HG02571 (cell line): ENCODE results near the gene TNC.

ENCODE experiments used
- ATAC-seq: cut with Tn5 transposase; IDR thresholded peaks from one replicate; pipeline ENCODE4 v1.9.1; 2021; ENCODE audit warnings: mild to moderate bottlenecking, moderate library complexity; ENCODE audit not compliant: unreplicated experiment

TNC gene

GRCh38 chr9:115058175-115058574, 59.8 kb downstream of the TNC start:
- no peak for ATAC-seq

DNA sequence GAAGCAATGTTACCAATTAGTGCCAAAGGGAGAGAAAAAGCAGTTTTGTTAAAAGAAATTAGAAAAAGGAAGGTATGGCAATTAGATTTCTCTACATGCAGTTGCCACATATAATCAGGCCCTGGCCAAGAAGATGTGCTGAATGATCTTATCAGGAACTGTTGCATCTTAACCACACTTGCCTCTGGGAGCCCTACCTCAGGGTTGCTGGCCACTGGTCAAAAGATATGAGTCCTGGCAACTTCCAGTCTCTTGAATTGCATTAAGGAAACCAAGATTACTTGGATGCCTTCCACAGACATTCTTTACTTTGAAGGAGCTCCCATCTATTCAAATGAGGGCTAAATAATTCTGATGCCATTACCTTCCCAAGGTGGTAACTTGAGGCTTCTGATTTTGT, 60.4 kb downstream of the TNC start:
- no peak for ATAC-seq

DNA sequence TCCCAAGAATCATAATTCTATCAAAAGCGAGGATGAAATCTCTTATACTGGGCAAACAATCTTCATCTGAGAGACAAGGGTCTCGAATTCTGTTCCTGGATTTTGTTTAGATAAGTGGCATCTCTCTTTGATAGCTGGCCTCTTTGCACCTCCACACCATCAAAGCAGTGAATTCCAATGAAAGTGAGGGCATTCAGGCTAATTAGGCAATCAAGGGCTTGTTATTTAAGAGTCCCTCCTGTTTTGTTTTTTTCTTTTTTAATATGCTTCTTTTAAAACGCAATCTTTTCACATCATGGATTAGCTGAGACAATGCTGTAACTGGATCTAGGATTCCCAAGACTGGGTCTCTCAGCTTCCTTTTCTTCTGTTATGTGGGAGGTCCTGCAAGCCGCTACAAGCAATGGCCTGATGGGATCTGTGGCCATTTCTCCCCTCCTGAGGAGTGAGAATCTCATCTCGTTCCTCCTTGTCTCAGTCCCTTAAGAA, 67.9 kb downstream of the TNC start:
- no peak for ATAC-seq

- no peak for ATAC-seq
These were observed 71.1 kb downstream of the TNC start for GRCh38 chr9:115046824-115047223.

- ATAC-seq = no peak
These were observed 71.8 kb downstream of the TNC start for GRCh38 chr9:115046199-115046598.

GRCh38 chr9:115043632-115044031, 74.3 kb downstream of the TNC start:
- ATAC-seq = no peak

GRCh38 chr9:115042781-115043509, 75.0 kb downstream of the TNC start:
- no peak for ATAC-seq

DNA sequence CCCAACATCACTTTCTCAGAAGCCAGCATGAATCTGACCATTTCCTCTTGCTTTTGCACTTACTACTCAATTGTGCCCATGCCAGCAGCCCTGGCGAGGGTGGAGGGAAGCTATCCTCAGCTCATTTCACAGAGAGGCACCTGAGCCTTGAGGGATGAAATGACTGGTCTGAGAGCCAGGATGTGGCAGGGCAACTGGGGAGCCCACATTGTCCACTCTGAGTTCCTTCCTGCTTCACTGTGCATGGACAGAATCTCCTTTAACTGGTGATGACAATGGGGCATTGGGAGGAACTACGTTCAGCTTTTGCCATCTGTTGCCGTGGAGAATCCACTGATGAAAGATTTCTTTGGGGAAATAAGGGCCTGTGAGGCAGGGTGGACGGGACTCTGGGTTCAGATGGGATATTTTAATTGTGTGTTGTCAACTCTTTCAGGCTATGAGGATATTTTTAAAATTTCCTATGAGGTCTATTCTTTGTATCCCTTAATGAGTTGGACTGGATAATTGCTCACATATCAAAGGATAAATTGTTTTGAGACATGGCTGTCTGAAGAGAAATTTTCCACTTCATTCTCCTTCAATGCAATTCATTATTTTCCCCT, 78.3 kb downstream of the TNC start:
- no peak for ATAC-seq

DNA sequence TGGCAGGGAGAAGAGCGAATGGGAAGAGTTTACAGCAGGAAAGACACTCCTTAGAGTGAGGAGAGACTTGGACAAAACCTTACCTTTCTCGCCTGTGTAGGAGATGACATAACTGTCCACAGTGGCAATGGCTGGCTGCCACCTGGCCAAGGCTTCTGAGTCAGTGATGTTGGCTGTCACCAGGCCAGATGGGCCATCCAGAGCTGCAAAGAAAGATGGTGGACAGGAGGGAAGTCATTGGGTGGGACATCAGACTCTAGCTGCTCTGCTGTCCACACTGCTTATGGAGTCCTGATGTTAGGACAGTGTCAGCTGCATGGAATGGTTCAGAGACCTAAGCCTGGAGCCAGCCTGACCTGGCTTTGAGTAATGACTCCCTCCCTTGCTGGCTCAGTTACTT, 79.8 kb downstream of the TNC start:
- no peak for ATAC-seq

DNA sequence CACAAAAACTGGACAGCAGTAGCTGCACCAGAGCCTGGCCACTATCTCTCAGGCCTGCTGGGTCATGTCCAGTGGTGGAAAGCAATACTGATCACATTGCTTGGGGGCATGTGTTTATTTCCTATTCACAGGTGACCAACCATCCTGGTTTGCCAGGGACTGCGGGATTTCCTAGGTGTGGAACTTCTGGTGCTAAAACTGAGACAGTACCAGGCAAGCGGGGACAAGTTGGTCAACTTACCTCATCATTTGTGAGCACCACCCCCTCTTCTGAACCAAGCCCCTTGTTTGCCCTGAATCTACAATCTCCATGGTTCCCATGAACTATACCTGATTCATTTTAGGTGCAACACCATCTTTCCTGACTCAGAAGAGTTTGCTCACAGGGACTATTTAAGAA, 81.3 kb downstream of the TNC start:
- peak; percentile 11 for ATAC-seq

- ATAC-seq = peak; percentile 81
These were observed 81.9 kb downstream of the TNC start for GRCh38 chr9:115035841-115036612.

- ATAC-seq = no peak
These were observed 83.2 kb downstream of the TNC start for GRCh38 chr9:115034801-115035200.

DNA sequence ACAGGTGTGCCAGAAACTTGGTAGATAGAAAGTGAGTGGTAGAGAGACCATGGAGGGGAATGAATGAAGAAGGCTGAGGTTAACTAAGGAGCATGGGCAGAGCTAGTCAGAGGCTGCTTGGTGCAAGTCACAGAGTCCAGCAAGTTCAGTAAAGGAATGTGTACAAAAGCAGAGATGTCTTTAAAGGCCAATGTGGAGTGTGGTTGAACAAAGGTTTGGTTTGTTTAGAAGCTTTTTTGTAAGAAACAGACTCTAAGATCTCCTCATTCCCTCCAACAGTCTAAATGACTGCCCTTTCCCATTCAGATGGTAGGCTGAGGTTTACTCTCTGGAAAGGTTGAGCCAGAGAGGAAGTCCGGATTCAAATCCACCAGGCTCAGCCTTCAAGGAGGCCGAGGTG, 84.2 kb downstream of the TNC start:
- ATAC-seq = no peak

GRCh38 chr9:115032296-115032695, 85.7 kb downstream of the TNC start:
- ATAC-seq = no peak

DNA sequence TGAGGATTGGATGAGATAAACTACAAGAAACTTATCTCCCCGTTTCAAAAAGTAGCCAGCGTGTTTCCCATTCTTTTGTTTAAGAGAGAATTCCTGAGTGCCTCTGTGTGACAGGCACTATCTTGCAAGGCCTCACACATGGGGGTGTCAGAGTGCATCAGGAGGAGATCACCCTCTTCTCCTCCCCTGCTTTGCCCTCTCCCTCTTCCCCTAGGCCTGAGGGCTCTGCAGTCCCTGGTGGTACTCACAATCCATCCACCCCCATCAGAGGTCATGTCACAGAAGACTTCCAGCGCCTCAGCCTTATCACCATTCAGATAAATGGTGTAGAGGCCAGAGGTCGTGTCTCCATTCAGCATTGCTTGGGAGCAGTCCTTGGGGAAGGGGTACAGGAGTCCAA, 88.0 kb downstream of the TNC start:
- no peak for ATAC-seq

- no peak for ATAC-seq
These were observed 92.2 kb downstream of the TNC start for GRCh38 chr9:115025721-115026120.

DNA sequence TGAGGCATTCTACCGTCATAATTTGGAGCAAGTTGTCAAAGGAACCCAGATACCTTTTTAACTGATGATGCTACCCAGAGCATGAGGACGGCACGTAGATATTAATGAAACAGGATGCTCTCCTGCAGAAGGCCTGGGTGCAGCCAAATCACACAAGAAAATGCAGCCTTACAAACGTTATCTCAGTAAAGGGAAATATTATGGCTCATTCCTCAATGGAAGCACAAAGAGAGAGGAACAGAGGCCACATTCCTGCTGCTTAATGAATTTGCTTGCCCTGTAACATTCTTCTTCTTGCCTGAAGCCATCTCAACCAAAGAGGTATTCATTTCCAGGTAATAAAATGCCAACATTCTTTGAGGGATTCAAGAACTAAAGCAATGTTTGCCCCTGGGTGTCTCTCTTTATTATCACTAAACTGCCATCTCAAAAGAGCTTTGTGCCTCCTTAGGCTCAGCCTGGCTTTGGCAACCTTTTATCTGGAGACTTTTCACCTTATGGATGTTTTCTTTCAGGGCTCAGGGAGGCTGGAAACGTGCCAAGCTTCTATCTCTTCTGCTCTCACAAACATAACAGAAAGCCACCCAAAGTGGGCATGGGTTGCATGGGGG, 92.9 kb downstream of the TNC start:
- no peak for ATAC-seq

DNA sequence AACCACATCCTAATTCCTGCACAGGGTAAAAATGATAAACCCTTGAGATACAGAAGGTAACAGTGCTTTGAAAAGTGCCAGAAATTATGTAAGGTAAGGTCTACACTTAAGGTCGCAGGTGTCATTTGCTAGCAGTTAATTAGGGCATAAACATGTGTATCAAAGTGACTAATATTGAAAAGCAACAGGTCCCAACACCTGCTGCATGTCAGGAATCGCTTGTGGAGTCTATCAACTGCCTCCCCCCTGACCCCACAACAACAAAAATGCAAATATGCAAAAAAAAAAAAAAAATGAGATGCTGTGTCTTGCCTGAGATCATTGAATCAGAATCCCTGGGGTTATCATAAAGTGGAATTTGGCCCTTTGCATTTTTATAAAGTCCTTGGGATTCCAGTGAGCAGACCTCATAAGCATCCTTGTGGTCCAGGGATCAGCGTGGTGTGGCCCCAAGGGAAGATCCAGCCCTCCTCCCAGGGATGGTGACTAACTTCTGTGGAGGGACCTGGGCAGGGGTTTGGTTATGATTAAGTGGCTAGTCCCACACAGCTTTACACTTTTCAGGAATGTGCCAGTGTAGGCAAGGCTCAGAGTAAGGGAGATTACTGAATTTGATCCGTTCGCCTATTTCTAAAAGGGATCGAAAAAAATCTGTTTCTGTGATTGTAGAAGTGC, 95.1 kb downstream of the TNC start:
- no peak for ATAC-seq

- no peak for ATAC-seq
These were observed 99.2 kb downstream of the TNC start for GRCh38 chr9:115018547-115019435.

- ATAC-seq = no peak
These were observed 101.6 kb downstream of the TNC start for GRCh38 chr9:115016344-115016743.
